ENCODE measurements around the gene SPATC1L.

DNA sequence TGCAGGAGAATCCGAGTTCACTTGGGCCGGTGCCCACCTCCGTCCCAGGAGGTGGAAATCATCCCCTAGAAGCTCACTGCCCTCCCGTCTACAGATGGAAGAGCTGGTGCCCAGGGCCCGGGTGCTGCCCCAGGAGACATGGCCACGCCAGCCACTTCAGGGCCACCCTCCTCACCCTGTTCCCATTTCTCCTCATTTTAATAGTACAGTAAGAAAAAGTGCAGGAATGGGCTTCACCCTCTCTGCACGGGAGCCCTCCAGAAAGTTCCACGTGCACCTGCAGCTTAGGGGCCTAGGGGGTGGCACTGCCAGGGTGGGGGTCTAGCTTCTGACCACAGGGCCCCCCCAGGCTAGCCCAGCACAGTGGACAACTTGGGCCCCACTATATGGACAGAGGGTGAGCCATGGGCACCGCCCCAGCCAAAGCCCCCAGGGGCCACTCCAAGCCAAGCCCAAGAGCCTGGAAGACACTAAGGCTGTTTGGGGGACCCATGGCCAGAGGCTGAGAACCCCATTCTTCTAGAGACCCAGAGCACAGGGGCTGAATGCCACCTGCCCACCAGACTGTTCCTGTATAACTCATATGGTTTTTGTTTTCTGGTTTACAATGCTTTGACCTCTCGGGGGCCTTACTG lies 25.5 kb downstream of the SPATC1L start:
- TF ChIP-seq, protein P1, sequence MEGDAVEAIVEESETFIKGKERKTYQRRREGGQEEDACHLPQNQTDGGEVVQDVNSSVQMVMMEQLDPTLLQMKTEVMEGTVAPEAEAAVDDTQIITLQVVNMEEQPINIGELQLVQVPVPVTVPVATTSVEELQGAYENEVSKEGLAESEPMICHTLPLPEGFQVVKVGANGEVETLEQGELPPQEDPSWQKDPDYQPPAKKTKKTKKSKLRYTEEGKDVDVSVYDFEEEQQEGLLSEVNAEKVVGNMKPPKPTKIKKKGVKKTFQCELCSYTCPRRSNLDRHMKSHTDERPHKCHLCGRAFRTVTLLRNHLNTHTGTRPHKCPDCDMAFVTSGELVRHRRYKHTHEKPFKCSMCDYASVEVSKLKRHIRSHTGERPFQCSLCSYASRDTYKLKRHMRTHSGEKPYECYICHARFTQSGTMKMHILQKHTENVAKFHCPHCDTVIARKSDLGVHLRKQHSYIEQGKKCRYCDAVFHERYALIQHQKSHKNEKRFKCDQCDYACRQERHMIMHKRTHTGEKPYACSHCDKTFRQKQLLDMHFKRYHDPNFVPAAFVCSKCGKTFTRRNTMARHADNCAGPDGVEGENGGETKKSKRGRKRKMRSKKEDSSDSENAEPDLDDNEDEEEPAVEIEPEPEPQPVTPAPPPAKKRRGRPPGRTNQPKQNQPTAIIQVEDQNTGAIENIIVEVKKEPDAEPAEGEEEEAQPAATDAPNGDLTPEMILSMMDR (IDR thresholded peaks at IDR 0.05; ENCODE audit: low read length): no peak
- no peak for TF ChIP-seq EZH2 (IDR thresholded peaks at IDR 0.05; ENCODE audit: borderline replicate concordance, low read length)

All from OCI-LY1 (cell line).